HG03280 (cell line): ENCODE data around the gene ITGA1.
"Not testable (repeated sequence)": the region's sequence is repeated elsewhere in the genome, so short reads cannot be mapped to it uniquely, and the experiment has no call there.

Source experiments
- ATAC-seq: cut with Tn5 transposase; IDR thresholded peaks from one replicate; pipeline ENCODE4 v1.9.1; 2021; ENCODE audit warnings: mild to moderate bottlenecking, moderate library complexity; ENCODE audit not compliant: unreplicated experiment

ITGA1 gene

GRCh38 chr5:52799983-52800393 is 12.3 kb downstream of the ITGA1 start:
- ATAC-seq: peak; percentile 85

GRCh38 chr5:52800394-52801213 is 12.9 kb downstream of the ITGA1 start:
- ATAC-seq: peak; percentile 38

- ATAC-seq: no peak
Observed at GRCh38 chr5:52801329-52801728, 13.6 kb downstream of the ITGA1 start.

- ATAC-seq: no peak
Observed at GRCh38 chr5:52802272-52802973, 14.7 kb downstream of the ITGA1 start.

- ATAC-seq: no peak
Observed at GRCh38 chr5:52802974-52803336, 15.2 kb downstream of the ITGA1 start.

- ATAC-seq: no peak
Observed at GRCh38 chr5:52804387-52804791, 16.7 kb downstream of the ITGA1 start.

GRCh38 chr5:52804981-52805380 is 17.3 kb downstream of the ITGA1 start:
- no peak for ATAC-seq

- ATAC-seq: no peak
Observed at GRCh38 chr5:52805615-52806014, 17.9 kb downstream of the ITGA1 start.

- ATAC-seq: no peak
Observed at GRCh38 chr5:52807037-52807436, 19.3 kb downstream of the ITGA1 start.

GRCh38 chr5:52807723-52808122 is 20.0 kb downstream of the ITGA1 start:
- ATAC-seq: no peak

GRCh38 chr5:52808316-52808901 is 20.7 kb downstream of the ITGA1 start:
- no peak for ATAC-seq

- ATAC-seq: no peak
Observed at GRCh38 chr5:52809884-52810283, 22.2 kb downstream of the ITGA1 start.

GRCh38 chr5:52810426-52810825 is 22.7 kb downstream of the ITGA1 start:
- no peak for ATAC-seq

- no peak for ATAC-seq
Observed at GRCh38 chr5:52811067-52811749, 23.5 kb downstream of the ITGA1 start.

GRCh38 chr5:52814352-52815148 is 26.8 kb downstream of the ITGA1 start:
- no peak for ATAC-seq

- ATAC-seq: no peak
Observed at GRCh38 chr5:52817818-52818217, 30.1 kb downstream of the ITGA1 start.

GRCh38 chr5:52818360-52818759 is 30.6 kb downstream of the ITGA1 start:
- no peak for ATAC-seq

GRCh38 chr5:52818807-52819206 is 31.1 kb downstream of the ITGA1 start:
- not testable (repeated sequence) for ATAC-seq

GRCh38 chr5:52821901-52822300 is 34.2 kb downstream of the ITGA1 start:
- no peak for ATAC-seq

- no peak for ATAC-seq
Observed at GRCh38 chr5:52822437-52822836, 34.7 kb downstream of the ITGA1 start.

- ATAC-seq: no peak
Observed at GRCh38 chr5:52824827-52825226, 37.1 kb downstream of the ITGA1 start.
